COLO829 (cell line): ENCODE data around the gene CNMD.
A peak's percentile ranks its signal among the peaks of the same experiment; 100 is the strongest.
"Not testable (repeated sequence)": the region's sequence is repeated elsewhere in the genome, so short reads cannot be mapped to it uniquely, and the experiment has no call there.

Experiments
- DNase-seq: peaks from one replicate; pipeline ENCODE4 v3.0.0; 2012; ENCODE audit warnings: low spot score

The CNMD gene

GRCh38 chr13:52743988-52744387 lies 4.4 kb upstream of the CNMD start:
- DNase-seq, result no peak

GRCh38 chr13:52743569-52743968 lies 3.9 kb upstream of the CNMD start:
- DNase-seq, result no peak

GRCh38 chr13:52738719-52739467 lies 727 bp downstream of the CNMD start:
- DNase-seq, result no peak

- DNase-seq, result peak; percentile 76
Observed at GRCh38 chr13:52737965-52738364, 1.7 kb downstream of the CNMD start.

GRCh38 chr13:52737451-52737850 lies 2.2 kb downstream of the CNMD start:
- no peak for DNase-seq

- no peak for DNase-seq
Observed at GRCh38 chr13:52736891-52737290, 2.7 kb downstream of the CNMD start.

- DNase-seq, result no peak
Observed at GRCh38 chr13:52734075-52734623, 5.5 kb downstream of the CNMD start.

GRCh38 chr13:52726258-52726657 lies 13.4 kb downstream of the CNMD start:
- DNase-seq, result no peak

GRCh38 chr13:52725302-52725701 lies 14.3 kb downstream of the CNMD start:
- no peak for DNase-seq

- no peak for DNase-seq
Observed at GRCh38 chr13:52723181-52723580, 16.4 kb downstream of the CNMD start.

- DNase-seq, result not testable (repeated sequence)
Observed at GRCh38 chr13:52721356-52721755, 18.3 kb downstream of the CNMD start.

- DNase-seq, result not testable (repeated sequence)
Observed at GRCh38 chr13:52720904-52721303, 18.7 kb downstream of the CNMD start.

GRCh38 chr13:52713894-52714293 lies 25.7 kb downstream of the CNMD start:
- no peak for DNase-seq

GRCh38 chr13:52712385-52712784 lies 27.2 kb downstream of the CNMD start:
- DNase-seq, result no peak

GRCh38 chr13:52711286-52711685 lies 28.3 kb downstream of the CNMD start:
- no peak for DNase-seq

- not testable (repeated sequence) for DNase-seq
Observed at GRCh38 chr13:52708266-52708665, 31.4 kb downstream of the CNMD start.

- DNase-seq, result peak; percentile 25
Observed at GRCh38 chr13:52707375-52707774, 32.2 kb downstream of the CNMD start.

- DNase-seq, result no peak
Observed at GRCh38 chr13:52706081-52706480, 33.5 kb downstream of the CNMD start.

- DNase-seq, result no peak
Observed at GRCh38 chr13:52703482-52703881, 36.1 kb downstream of the CNMD start.

GRCh38 chr13:52701728-52702465 lies 37.7 kb downstream of the CNMD start:
- no peak for DNase-seq

- DNase-seq, result no peak
Observed at GRCh38 chr13:52696566-52696965, 43.1 kb downstream of the CNMD start.

- DNase-seq, result no peak
Observed at GRCh38 chr13:52695856-52696255, 43.8 kb downstream of the CNMD start.

- no peak for DNase-seq
Observed at GRCh38 chr13:52686376-52686775, 53.2 kb downstream of the CNMD start.
